Measurements from ENCODE around the gene FAHD1.

The FAHD1 gene

DNA sequence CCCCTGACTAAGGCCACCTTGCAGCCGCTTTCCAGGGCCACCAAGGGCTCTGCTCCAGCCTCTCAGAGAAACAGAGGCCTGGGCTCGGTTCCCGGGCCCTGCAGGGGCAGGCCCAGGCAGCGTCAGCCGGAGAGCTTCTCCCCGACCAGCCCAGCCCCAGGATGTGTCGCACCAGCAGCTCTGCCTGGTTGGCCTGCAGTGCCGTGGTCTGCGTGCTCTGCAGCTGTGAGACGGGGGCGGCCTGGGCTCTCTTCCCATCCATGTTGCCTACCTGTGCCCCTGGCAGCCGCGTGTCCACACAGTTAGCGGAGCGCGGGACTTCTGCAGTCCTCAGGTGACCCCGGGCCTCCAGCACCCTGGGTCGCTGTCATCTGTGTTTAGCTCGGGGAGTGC, 38.3 kb upstream of the FAHD1 start:
- H3K27ac ChIP-seq (ENCODE audit: extremely low read depth, low read depth, low read length) = no peak overlapping the region
- no peak overlapping the region for H3K4me3 ChIP-seq (ENCODE audit: low read depth, low read length)
- H3K4me1 ChIP-seq (ENCODE audit: control insufficient read depth, insufficient read depth, low read length) = 0 out of 2 replicates have a peak, but pooled peaks cover 2% of the 10 kb centered on the region
- H3K36me3 ChIP-seq (ENCODE audit: control insufficient read depth in 2 of 2, insufficient read depth in 1 of 2, low read length in 2 of 2) = peaks cover 11 to 60% of the 10 kb centered on the region in 2 experiments; a peak in 2 of 3 replicates
- TF ChIP-seq, protein P1, sequence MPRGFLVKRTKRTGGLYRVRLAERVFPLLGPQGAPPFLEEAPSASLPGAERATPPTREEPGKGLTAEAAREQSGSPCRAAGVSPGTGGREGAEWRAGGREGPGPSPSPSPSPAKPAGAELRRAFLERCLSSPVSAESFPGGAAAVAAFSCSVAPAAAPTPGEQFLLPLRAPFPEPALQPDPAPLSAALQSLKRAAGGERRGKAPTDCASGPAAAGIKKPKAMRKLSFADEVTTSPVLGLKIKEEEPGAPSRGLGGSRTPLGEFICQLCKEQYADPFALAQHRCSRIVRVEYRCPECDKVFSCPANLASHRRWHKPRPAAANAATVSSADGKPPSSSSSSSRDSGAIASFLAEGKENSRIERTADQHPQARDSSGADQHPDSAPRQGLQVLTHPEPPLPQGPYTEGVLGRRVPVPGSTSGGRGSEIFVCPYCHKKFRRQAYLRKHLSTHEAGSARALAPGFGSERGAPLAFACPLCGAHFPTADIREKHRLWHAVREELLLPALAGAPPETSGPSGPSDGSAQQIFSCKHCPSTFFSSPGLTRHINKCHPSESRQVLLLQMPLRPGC (tag by site-specific recombination; IDR thresholded peaks at IDR 0.05) = no peak
- TF ChIP-seq ZNF292 (tag by site-specific recombination; IDR thresholded peaks at IDR 0.05; ENCODE audit: borderline replicate concordance, low read depth) = no peak
- TF ChIP-seq ZNF626 (tag by site-specific recombination; IDR thresholded peaks at IDR 0.05) = no peak
- peak; percentile 99 for TF ChIP-seq ZNF449 (tag by site-specific recombination; IDR thresholded peaks at IDR 0.05)
- TF ChIP-seq ZNF600 (tag by site-specific recombination; IDR thresholded peaks at IDR 0.05) = peak; percentile 58; the same call in 1 of the 2 replicates
- no peaks in the 10 kb centered on the region for H3K9me3 ChIP-seq (ENCODE audit: control insufficient read depth, insufficient read depth, low read depth, low read length)
- POLR2A ChIA-PET = interaction anchor here (1.5 kb wide), 2 partner anchors 11 to 367 kb away, joined by 3 read pairs; partner anchors contain the start of gene TRAF7
- CTCF ChIA-PET = interaction anchor here (0.7 kb wide), 1 partner anchor 36 kb away, joined by 4 read pairs; no protein-coding TSS in a partner anchor

- TF ChIP-seq KLF8 (tag by site-specific recombination; IDR thresholded peaks at IDR 0.05) = peak; percentile 78; the same call in 1 of the 2 replicates
- peak; percentile 51; the same call in 1 of the 2 replicates for TF ChIP-seq KLF17 (tag by site-specific recombination; IDR thresholded peaks at IDR 0.05)
- no peak for TF ChIP-seq PRDM2 (tag by site-specific recombination; IDR thresholded peaks at IDR 0.05; ENCODE audit: borderline replicate concordance)
- no peak for TF ChIP-seq SCRT1 (tag by site-specific recombination; IDR thresholded peaks at IDR 0.05; ENCODE audit: borderline replicate concordance)
- TF ChIP-seq GLIS2 (tag by site-specific recombination; IDR thresholded peaks at IDR 0.05) = 0 out of 2 replicates have a peak, but pooled peaks have one; percentile 16
- TF ChIP-seq KLF9 (tag by site-specific recombination; IDR thresholded peaks at IDR 0.05; ENCODE audit: low read depth) = peak; percentile 28; the same call in 1 of the 2 replicates
- 0 out of 2 replicates have a peak, but pooled peaks have one; percentile 30 for TF ChIP-seq ZFHX2 (tag by site-specific recombination; conservative IDR thresholded peaks at IDR 0.05)
- peak; percentile 100 for TF ChIP-seq KLF1 (tag by site-specific recombination; IDR thresholded peaks at IDR 0.05)
- CTCF ChIA-PET = interaction anchor here (0.7 kb wide), 1 partner anchor 37 kb away, joined by 4 read pairs; no protein-coding TSS in a partner anchor
- POLR2A ChIA-PET = interaction anchor here (1.5 kb wide), 1 partner anchor 366 kb away, joined by 3 read pairs; the partner anchor contains the start of gene TRAF7
These were observed 37.4 kb upstream of the FAHD1 start for GRCh38 chr16:1789643-1790045.

More at GRCh38 chr16:1789643-1790045, 37.4 kb upstream of the FAHD1 start:
- Histone ChIP-seq H3K36me3 (ENCODE audit: control insufficient read depth in 2 of 2, insufficient read depth in 1 of 2, low read length in 2 of 2) (peaks cover 3 to 56% of the 10 kb centered on the region in 2 experiments; a peak in 2 of 3 replicates), H3K27ac (ENCODE audit: extremely low read depth, low read depth, low read length) (no peak overlapping the region), H3K9me3 (ENCODE audit: control insufficient read depth, insufficient read depth, low read depth, low read length) (no peaks in the 10 kb centered on the region), H3K4me3 (ENCODE audit: low read depth, low read length) (no peak overlapping the region), H3K4me1 (ENCODE audit: control insufficient read depth, insufficient read depth, low read length) (no peaks in the 10 kb centered on the region)
